GM12875 (cell line): ENCODE results near the gene HCN3.

Experiments used
- H3K4me3 ChIP-seq: one replicate; pipeline ENCODE4 v1.5.1; 2011; ENCODE audit warnings: low read depth, low read length, control low read depth
- TF ChIP-seq, protein P1 (sequence below): IDR thresholded peaks from 2 replicates; pipeline ENCODE4 v1.5.1; 2011; ENCODE audit warnings: low read depth, mild to moderate bottlenecking, control low read depth, inconsistent platforms, low read length, moderate library complexity, borderline replicate concordance; ENCODE audit not compliant: insufficient read depth

The HCN3 gene

GRCh38 chr1:155278689-155279160, 1.5 kb downstream of the HCN3 start:
- H3K4me3 ChIP-seq, result peak overlapping the region; percentile 64
- TF ChIP-seq, protein P1, sequence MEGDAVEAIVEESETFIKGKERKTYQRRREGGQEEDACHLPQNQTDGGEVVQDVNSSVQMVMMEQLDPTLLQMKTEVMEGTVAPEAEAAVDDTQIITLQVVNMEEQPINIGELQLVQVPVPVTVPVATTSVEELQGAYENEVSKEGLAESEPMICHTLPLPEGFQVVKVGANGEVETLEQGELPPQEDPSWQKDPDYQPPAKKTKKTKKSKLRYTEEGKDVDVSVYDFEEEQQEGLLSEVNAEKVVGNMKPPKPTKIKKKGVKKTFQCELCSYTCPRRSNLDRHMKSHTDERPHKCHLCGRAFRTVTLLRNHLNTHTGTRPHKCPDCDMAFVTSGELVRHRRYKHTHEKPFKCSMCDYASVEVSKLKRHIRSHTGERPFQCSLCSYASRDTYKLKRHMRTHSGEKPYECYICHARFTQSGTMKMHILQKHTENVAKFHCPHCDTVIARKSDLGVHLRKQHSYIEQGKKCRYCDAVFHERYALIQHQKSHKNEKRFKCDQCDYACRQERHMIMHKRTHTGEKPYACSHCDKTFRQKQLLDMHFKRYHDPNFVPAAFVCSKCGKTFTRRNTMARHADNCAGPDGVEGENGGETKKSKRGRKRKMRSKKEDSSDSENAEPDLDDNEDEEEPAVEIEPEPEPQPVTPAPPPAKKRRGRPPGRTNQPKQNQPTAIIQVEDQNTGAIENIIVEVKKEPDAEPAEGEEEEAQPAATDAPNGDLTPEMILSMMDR, result no peak

DNA sequence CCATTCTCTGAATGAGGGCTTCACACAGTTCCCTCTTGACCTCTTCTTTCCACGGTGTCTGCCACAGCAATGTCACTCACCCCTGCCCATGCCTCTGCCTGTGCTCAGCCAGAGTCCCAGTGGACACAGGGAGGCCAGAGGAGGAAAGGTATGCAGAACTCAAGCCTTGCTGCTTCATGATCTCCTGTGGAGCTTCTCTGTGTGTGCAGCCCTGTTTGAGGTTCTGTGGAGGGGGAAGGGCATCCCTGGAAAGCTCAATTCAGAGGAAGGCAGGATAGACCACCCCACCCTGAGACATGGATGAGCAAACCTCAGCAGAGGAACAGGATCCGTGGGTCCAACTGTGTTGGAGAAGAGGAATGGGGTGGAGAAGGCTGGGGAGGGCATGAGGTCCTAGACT, 2.0 kb downstream of the HCN3 start:
- H3K4me3 ChIP-seq, result no peak overlapping the region
- TF ChIP-seq, protein P1, result no peak

DNA sequence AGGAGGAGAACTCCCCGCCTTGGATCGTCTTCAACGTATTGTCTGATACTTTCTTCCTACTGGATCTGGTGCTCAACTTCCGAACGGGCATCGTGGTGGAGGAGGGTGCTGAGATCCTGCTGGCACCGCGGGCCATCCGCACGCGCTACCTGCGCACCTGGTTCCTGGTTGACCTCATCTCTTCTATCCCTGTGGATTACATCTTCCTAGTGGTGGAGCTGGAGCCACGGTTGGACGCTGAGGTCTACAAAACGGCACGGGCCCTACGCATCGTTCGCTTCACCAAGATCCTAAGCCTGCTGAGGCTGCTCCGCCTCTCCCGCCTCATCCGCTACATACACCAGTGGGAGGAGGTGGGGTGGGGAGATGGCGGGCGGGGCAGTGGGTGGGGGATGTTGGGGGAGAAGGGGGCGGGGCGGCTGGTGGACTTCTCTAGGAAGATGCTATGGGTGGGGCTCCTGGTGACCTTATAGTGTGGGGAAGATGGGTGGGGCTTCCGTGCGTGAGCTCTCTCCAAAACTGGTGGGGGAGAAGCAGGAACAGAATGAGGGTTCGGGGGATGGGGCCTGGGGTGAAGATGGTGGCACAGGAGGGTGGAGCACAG, 5.3 kb downstream of the HCN3 start:
- H3K4me3 ChIP-seq, result no peak overlapping the region
- TF ChIP-seq, protein P1, result no peak

- H3K4me3 ChIP-seq, result no peak overlapping the region
- TF ChIP-seq, protein P1, result no peak
Observed at GRCh38 chr1:155284476-155284875, 7.2 kb downstream of the HCN3 start.

- TF ChIP-seq, protein P1, result no peak
- no peak overlapping the region for H3K4me3 ChIP-seq
Observed at GRCh38 chr1:155285063-155285462, 7.8 kb downstream of the HCN3 start.

DNA sequence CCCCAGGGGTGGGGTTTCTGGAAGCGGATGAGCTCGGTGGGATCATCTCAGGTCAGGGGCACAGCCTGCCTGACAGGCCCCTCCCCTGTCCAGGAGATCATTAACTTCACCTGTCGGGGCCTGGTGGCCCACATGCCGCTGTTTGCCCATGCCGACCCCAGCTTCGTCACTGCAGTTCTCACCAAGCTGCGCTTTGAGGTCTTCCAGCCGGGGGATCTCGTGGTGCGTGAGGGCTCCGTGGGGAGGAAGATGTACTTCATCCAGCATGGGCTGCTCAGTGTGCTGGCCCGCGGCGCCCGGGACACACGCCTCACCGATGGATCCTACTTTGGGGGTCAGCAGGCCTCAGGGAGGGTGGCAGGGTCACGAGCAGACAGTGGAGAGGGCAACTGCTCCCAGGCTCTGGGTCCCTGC, 8.4 kb downstream of the HCN3 start:
- no peak overlapping the region for H3K4me3 ChIP-seq
- TF ChIP-seq, protein P1, result no peak

GRCh38 chr1:155286544-155286943, 9.3 kb downstream of the HCN3 start:
- TF ChIP-seq, protein P1, result no peak
- no peak overlapping the region for H3K4me3 ChIP-seq
